T-helper 1 cell treated with Interleukin-12 subunit alpha and Interleukin-12 subunit beta and Interleukin-4 antibody, amounts not matched to agents 30 μg/mL and 1 μg/mL, for 36 hours (primary cell): ENCODE data around the gene HTR2B.
"Not testable (repeated sequence)": the region's sequence is repeated elsewhere in the genome, so short reads cannot be mapped to it uniquely, and the experiment has no call there.

ENCODE experiments used
- H3K27ac Mint-ChIP-seq: one replicate; pipeline ENCODE4 v1.8.0; 2021; ENCODE audit warnings: mild to moderate bottlenecking, mixed read lengths
- H3K27me3 Mint-ChIP-seq: one replicate; pipeline ENCODE4 v1.8.0; 2021; ENCODE audit warnings: low read depth, mixed read lengths
- H3K36me3 Mint-ChIP-seq: one replicate; pipeline ENCODE4 v1.8.0; 2021; ENCODE audit warnings: low read depth, mixed read lengths
- H3K4me1 Mint-ChIP-seq: one replicate; pipeline ENCODE4 v1.8.0; 2021; ENCODE audit warnings: low read depth, mixed read lengths
- H3K4me3 Mint-ChIP-seq: one replicate; pipeline ENCODE4 v1.8.0; 2021; ENCODE audit warnings: mild to moderate bottlenecking, moderate library complexity, mixed read lengths
- H3K9me3 Mint-ChIP-seq: one replicate; pipeline ENCODE4 v1.8.0; 2021; ENCODE audit warnings: mixed read lengths

The HTR2B gene

GRCh38 chr2:231152800-231153557, 28.1 kb upstream of the HTR2B start:
- H3K36me3 Mint-ChIP-seq = peaks cover 17% of the 10 kb centered on the region
- H3K4me1 Mint-ChIP-seq = no peaks in the 10 kb centered on the region
- no peaks in the 10 kb centered on the region for H3K27me3 Mint-ChIP-seq
- H3K4me3 Mint-ChIP-seq = no peak overlapping the region
- H3K9me3 Mint-ChIP-seq = no peaks in the 10 kb centered on the region
- no peak overlapping the region for H3K27ac Mint-ChIP-seq

- no peaks in the 10 kb centered on the region for H3K27me3 Mint-ChIP-seq
- H3K9me3 Mint-ChIP-seq = no peaks in the 10 kb centered on the region
- peaks cover 16% of the 10 kb centered on the region for H3K36me3 Mint-ChIP-seq
- no peak overlapping the region for H3K4me3 Mint-ChIP-seq
- H3K4me1 Mint-ChIP-seq = no peaks in the 10 kb centered on the region
- H3K27ac Mint-ChIP-seq = no peak overlapping the region
Observed at GRCh38 chr2:231146665-231147064, 21.8 kb upstream of the HTR2B start.

- Mint-ChIP-seq H3K27me3 (no peaks in the 10 kb centered on the region), H3K27ac (no peak overlapping the region), H3K4me1 (no peaks in the 10 kb centered on the region), H3K9me3 (no peaks in the 10 kb centered on the region), H3K4me3 (no peak overlapping the region), H3K36me3 (peaks cover 16% of the 10 kb centered on the region)
Observed at GRCh38 chr2:231144896-231145295, 20.1 kb upstream of the HTR2B start.

GRCh38 chr2:231140808-231141207, 16.0 kb upstream of the HTR2B start:
- H3K27me3 Mint-ChIP-seq, H3K36me3 Mint-ChIP-seq, H3K4me1 Mint-ChIP-seq, H3K9me3 Mint-ChIP-seq, H3K4me3 Mint-ChIP-seq, H3K27ac Mint-ChIP-seq: not testable (repeated sequence)

- no peaks in the 10 kb centered on the region for H3K27me3 Mint-ChIP-seq
- H3K9me3 Mint-ChIP-seq = no peaks in the 10 kb centered on the region
- H3K27ac Mint-ChIP-seq = no peak overlapping the region
- H3K4me3 Mint-ChIP-seq = no peak overlapping the region
- H3K36me3 Mint-ChIP-seq = peaks cover 2% of the 10 kb centered on the region
- no peaks in the 10 kb centered on the region for H3K4me1 Mint-ChIP-seq
Observed at GRCh38 chr2:231139796-231140195, 15.0 kb upstream of the HTR2B start.

- no peaks in the 10 kb centered on the region for H3K9me3 Mint-ChIP-seq
- no peak overlapping the region for H3K4me3 Mint-ChIP-seq
- H3K36me3 Mint-ChIP-seq = peaks cover 1% of the 10 kb centered on the region
- no peaks in the 10 kb centered on the region for H3K27me3 Mint-ChIP-seq
- no peak overlapping the region for H3K27ac Mint-ChIP-seq
- no peaks in the 10 kb centered on the region for H3K4me1 Mint-ChIP-seq
Observed at GRCh38 chr2:231138699-231139098, 13.9 kb upstream of the HTR2B start.

GRCh38 chr2:231134910-231135655, 10.2 kb upstream of the HTR2B start:
- Mint-ChIP-seq H3K4me3 (no peak overlapping the region), H3K9me3 (no peaks in the 10 kb centered on the region), H3K27ac (no peak overlapping the region), H3K4me1 (peaks cover 8% of the 10 kb centered on the region), H3K36me3 (peaks cover 1% of the 10 kb centered on the region), H3K27me3 (no peaks in the 10 kb centered on the region)

- H3K36me3 Mint-ChIP-seq = no peaks in the 10 kb centered on the region
- H3K27me3 Mint-ChIP-seq = no peaks in the 10 kb centered on the region
- peaks cover 8% of the 10 kb centered on the region for H3K4me1 Mint-ChIP-seq
- no peaks in the 10 kb centered on the region for H3K9me3 Mint-ChIP-seq
- no peak overlapping the region for H3K4me3 Mint-ChIP-seq
- H3K27ac Mint-ChIP-seq = no peak overlapping the region
Observed at GRCh38 chr2:231133365-231134099, 8.7 kb upstream of the HTR2B start.

GRCh38 chr2:231132129-231132528, 7.3 kb upstream of the HTR2B start:
- Mint-ChIP-seq H3K27ac (no peak overlapping the region), H3K27me3 (no peaks in the 10 kb centered on the region), H3K9me3 (no peaks in the 10 kb centered on the region)

GRCh38 chr2:231130336-231131056, 5.7 kb upstream of the HTR2B start:
- no peaks in the 10 kb centered on the region for H3K9me3 Mint-ChIP-seq

More at GRCh38 chr2:231132129-231132528, 7.3 kb upstream of the HTR2B start:
- Mint-ChIP-seq H3K4me1 (peaks cover 8% of the 10 kb centered on the region), H3K36me3 (no peaks in the 10 kb centered on the region), H3K4me3 (no peak overlapping the region)

GRCh38 chr2:231129216-231129615, 4.4 kb upstream of the HTR2B start:
- H3K27ac Mint-ChIP-seq = no peak overlapping the region
- H3K36me3 Mint-ChIP-seq = no peaks in the 10 kb centered on the region
- no peak overlapping the region for H3K4me3 Mint-ChIP-seq
- H3K27me3 Mint-ChIP-seq = no peaks in the 10 kb centered on the region
- peaks cover 17% of the 10 kb centered on the region for H3K4me1 Mint-ChIP-seq
- H3K9me3 Mint-ChIP-seq = no peaks in the 10 kb centered on the region

More at GRCh38 chr2:231130336-231131056, 5.7 kb upstream of the HTR2B start:
- Mint-ChIP-seq H3K4me1 (peaks cover 9% of the 10 kb centered on the region), H3K36me3 (no peaks in the 10 kb centered on the region), H3K27ac (no peak overlapping the region), H3K27me3 (no peaks in the 10 kb centered on the region), H3K4me3 (no peak overlapping the region)

- no peaks in the 10 kb centered on the region for H3K27me3 Mint-ChIP-seq
- H3K4me3 Mint-ChIP-seq = no peak overlapping the region
- H3K36me3 Mint-ChIP-seq = no peaks in the 10 kb centered on the region
- H3K27ac Mint-ChIP-seq = no peak overlapping the region
- peaks cover 20% of the 10 kb centered on the region for H3K4me1 Mint-ChIP-seq
- H3K9me3 Mint-ChIP-seq = no peaks in the 10 kb centered on the region
Observed at GRCh38 chr2:231128541-231128940, 3.7 kb upstream of the HTR2B start.

GRCh38 chr2:231127936-231128335, 3.1 kb upstream of the HTR2B start:
- Mint-ChIP-seq H3K27ac (no peak overlapping the region), H3K36me3 (no peaks in the 10 kb centered on the region), H3K4me3 (no peak overlapping the region), H3K9me3 (no peaks in the 10 kb centered on the region), H3K4me1 (peaks cover 22% of the 10 kb centered on the region), H3K27me3 (no peaks in the 10 kb centered on the region)

- Mint-ChIP-seq H3K36me3 (no peaks in the 10 kb centered on the region), H3K27ac (no peak overlapping the region), H3K4me3 (no peak overlapping the region), H3K9me3 (no peaks in the 10 kb centered on the region), H3K4me1 (peaks cover 19% of the 10 kb centered on the region), H3K27me3 (no peaks in the 10 kb centered on the region)
Observed at GRCh38 chr2:231127480-231127879, 2.6 kb upstream of the HTR2B start.
